ENCODE measurements around the gene GRID2.

GRID2 gene

GRCh38 chr4:92339676-92340075 lies 35.9 kb downstream of the GRID2 start:
- H2AFZ ChIP-seq (ENCODE audit: insufficient read depth, low read length, poor library complexity): no peak overlapping the region
- no peaks in the 10 kb centered on the region for H3K36me3 ChIP-seq (ENCODE audit: control insufficient read depth in 1 of 2, insufficient read depth in 2 of 2, low read length in 2 of 2)
- no peak overlapping the region for H2BK5ac ChIP-seq (ENCODE audit: low read depth, low read length, poor library complexity)
- no peak overlapping the region for H2BK120ac ChIP-seq (ENCODE audit: insufficient read depth, low read length, poor library complexity)
- no peaks in the 10 kb centered on the region for H3K79me2 ChIP-seq (ENCODE audit: control insufficient read depth, insufficient read depth, low read length, poor library complexity)
- no peak overlapping the region for H3K14ac ChIP-seq (ENCODE audit: low read length)
- H3K9ac ChIP-seq (ENCODE audit: low read length): no peak overlapping the region
- no peak overlapping the region for H3K4me3 ChIP-seq (ENCODE audit: low read depth, low read length)
- no peaks in the 10 kb centered on the region for H3K9me3 ChIP-seq (ENCODE audit: insufficient read depth, low read depth, low read length)
- no peak overlapping the region for H2AK5ac ChIP-seq (ENCODE audit: low read length)
- no peak overlapping the region for H3K18ac ChIP-seq (ENCODE audit: low read length)
- no peaks in the 10 kb centered on the region for H3K27me3 ChIP-seq (ENCODE audit: insufficient read depth, low read length)
- WGBS (ENCODE audit: extremely low coverage, insufficient coverage, insufficient read length): no CpG with 5 or more reads among the region's 4 CpGs
- H3K79me1 ChIP-seq (ENCODE audit: low read length): no peaks in the 10 kb centered on the region
- H4K12ac ChIP-seq (ENCODE audit: low read depth, low read length): no peak overlapping the region
- H3K23ac ChIP-seq (ENCODE audit: low read length): no peak overlapping the region
- no peak overlapping the region for H3K4ac ChIP-seq (ENCODE audit: low read depth, low read length)
- H3K4me2 ChIP-seq (ENCODE audit: low read length): no peak overlapping the region
- no peak overlapping the region for H4K91ac ChIP-seq (ENCODE audit: low read depth, low read length)
- H2BK12ac ChIP-seq (ENCODE audit: low read length): no peak overlapping the region
- no peaks in the 10 kb centered on the region for H3K4me1 ChIP-seq (ENCODE audit: control insufficient read depth in 1 of 2, insufficient read depth in 2 of 2, low read length in 2 of 2)
- H4K8ac ChIP-seq (ENCODE audit: low read depth, low read length): no peak overlapping the region
- H3K27ac ChIP-seq (ENCODE audit: low read depth, low read length): no peak overlapping the region
- DNase-seq: no peak

- no peak overlapping the region for H4K8ac ChIP-seq (ENCODE audit: low read depth, low read length)
- H3K4me3 ChIP-seq (ENCODE audit: low read depth, low read length): no peak overlapping the region
- no peak overlapping the region for H3K14ac ChIP-seq (ENCODE audit: low read length)
- no peaks in the 10 kb centered on the region for H3K36me3 ChIP-seq (ENCODE audit: control insufficient read depth in 1 of 2, insufficient read depth in 2 of 2, low read length in 2 of 2)
- no peak overlapping the region for H3K23ac ChIP-seq (ENCODE audit: low read length)
- no peaks in the 10 kb centered on the region for H3K4me1 ChIP-seq (ENCODE audit: control insufficient read depth in 1 of 2, insufficient read depth in 2 of 2, low read length in 2 of 2)
- no peak overlapping the region for H3K27ac ChIP-seq (ENCODE audit: low read depth, low read length)
- DNase-seq: no peak
- no peak overlapping the region for H4K12ac ChIP-seq (ENCODE audit: low read depth, low read length)
- H3K4me2 ChIP-seq (ENCODE audit: low read length): no peak overlapping the region
- H3K79me2 ChIP-seq (ENCODE audit: control insufficient read depth, insufficient read depth, low read length, poor library complexity): no peaks in the 10 kb centered on the region
- no peaks in the 10 kb centered on the region for H3K79me1 ChIP-seq (ENCODE audit: low read length)
- H4K91ac ChIP-seq (ENCODE audit: low read depth, low read length): no peak overlapping the region
- WGBS (ENCODE audit: extremely low coverage, insufficient coverage, insufficient read length): no CpG with 5 or more reads among the region's 3 CpGs
- no peaks in the 10 kb centered on the region for H3K27me3 ChIP-seq (ENCODE audit: insufficient read depth, low read length)
- no peak overlapping the region for H2AFZ ChIP-seq (ENCODE audit: insufficient read depth, low read length, poor library complexity)
- no peaks in the 10 kb centered on the region for H3K9me3 ChIP-seq (ENCODE audit: insufficient read depth, low read depth, low read length)
- no peak overlapping the region for H3K9ac ChIP-seq (ENCODE audit: low read length)
- H3K18ac ChIP-seq (ENCODE audit: low read length): no peak overlapping the region
- H2AK5ac ChIP-seq (ENCODE audit: low read length): no peak overlapping the region
- H3K4ac ChIP-seq (ENCODE audit: low read depth, low read length): no peak overlapping the region
- H2BK120ac ChIP-seq (ENCODE audit: insufficient read depth, low read length, poor library complexity): no peak overlapping the region
- no peak overlapping the region for H2BK5ac ChIP-seq (ENCODE audit: low read depth, low read length, poor library complexity)
- no peak overlapping the region for H2BK12ac ChIP-seq (ENCODE audit: low read length)
Measured at GRCh38 chr4:92344216-92344615, 40.5 kb downstream of the GRID2 start.

- Histone ChIP-seq H2BK12ac (ENCODE audit: low read length) (no peak overlapping the region), H3K4me1 (ENCODE audit: control insufficient read depth in 1 of 2, insufficient read depth in 2 of 2, low read length in 2 of 2) (no peaks in the 10 kb centered on the region), H3K27ac (ENCODE audit: low read depth, low read length) (no peak overlapping the region), H3K18ac (ENCODE audit: low read length) (no peak overlapping the region), H3K27me3 (ENCODE audit: insufficient read depth, low read length) (no peaks in the 10 kb centered on the region), H2BK5ac (ENCODE audit: low read depth, low read length, poor library complexity) (no peak overlapping the region), H3K79me1 (ENCODE audit: low read length) (no peaks in the 10 kb centered on the region), H3K79me2 (ENCODE audit: control insufficient read depth, insufficient read depth, low read length, poor library complexity) (no peaks in the 10 kb centered on the region), H4K8ac (ENCODE audit: low read depth, low read length) (no peak overlapping the region), H2AK5ac (ENCODE audit: low read length) (no peak overlapping the region), H2AFZ (ENCODE audit: insufficient read depth, low read length, poor library complexity) (no peak overlapping the region), H3K4me3 (ENCODE audit: low read depth, low read length) (no peak overlapping the region), H3K36me3 (ENCODE audit: control insufficient read depth in 1 of 2, insufficient read depth in 2 of 2, low read length in 2 of 2) (no peaks in the 10 kb centered on the region), H4K12ac (ENCODE audit: low read depth, low read length) (no peak overlapping the region), H4K91ac (ENCODE audit: low read depth, low read length) (no peak overlapping the region), H2BK120ac (ENCODE audit: insufficient read depth, low read length, poor library complexity) (no peak overlapping the region), H3K23ac (ENCODE audit: low read length) (no peak overlapping the region), H3K14ac (ENCODE audit: low read length) (no peak overlapping the region), H3K4me2 (ENCODE audit: low read length) (no peak overlapping the region), H3K9me3 (ENCODE audit: insufficient read depth, low read depth, low read length) (no peaks in the 10 kb centered on the region), H3K4ac (ENCODE audit: low read depth, low read length) (no peak overlapping the region), H3K9ac (ENCODE audit: low read length) (no peak overlapping the region)
- no CpG with 5 or more reads among the region's 3 CpGs for WGBS (ENCODE audit: extremely low coverage, insufficient coverage, insufficient read length)
- DNase-seq: no peak
Measured at GRCh38 chr4:92346289-92346688, 42.5 kb downstream of the GRID2 start.

- no peaks in the 10 kb centered on the region for H3K79me2 ChIP-seq (ENCODE audit: control insufficient read depth, insufficient read depth, low read length, poor library complexity)
- H2BK12ac ChIP-seq (ENCODE audit: low read length): no peak overlapping the region
- H3K27ac ChIP-seq (ENCODE audit: low read depth, low read length): no peak overlapping the region
- H2BK5ac ChIP-seq (ENCODE audit: low read depth, low read length, poor library complexity): no peak overlapping the region
- no peaks in the 10 kb centered on the region for H3K27me3 ChIP-seq (ENCODE audit: insufficient read depth, low read length)
- H3K36me3 ChIP-seq (ENCODE audit: control insufficient read depth in 1 of 2, insufficient read depth in 2 of 2, low read length in 2 of 2): no peaks in the 10 kb centered on the region
- DNase-seq: peak in 1 of 2 donors; percentile 46
- no peak overlapping the region for H2AK5ac ChIP-seq (ENCODE audit: low read length)
- no peak overlapping the region for H3K4me3 ChIP-seq (ENCODE audit: low read depth, low read length)
- no peak overlapping the region for H4K8ac ChIP-seq (ENCODE audit: low read depth, low read length)
- H4K91ac ChIP-seq (ENCODE audit: low read depth, low read length): no peak overlapping the region
- no peak overlapping the region for H3K4me2 ChIP-seq (ENCODE audit: low read length)
- H3K9ac ChIP-seq (ENCODE audit: low read length): no peak overlapping the region
- no peak overlapping the region for H3K18ac ChIP-seq (ENCODE audit: low read length)
- H3K23ac ChIP-seq (ENCODE audit: low read length): no peak overlapping the region
- H2AFZ ChIP-seq (ENCODE audit: insufficient read depth, low read length, poor library complexity): no peak overlapping the region
- H4K12ac ChIP-seq (ENCODE audit: low read depth, low read length): no peak overlapping the region
- no peaks in the 10 kb centered on the region for H3K9me3 ChIP-seq (ENCODE audit: insufficient read depth, low read depth, low read length)
- no peak overlapping the region for H3K4ac ChIP-seq (ENCODE audit: low read depth, low read length)
- H3K4me1 ChIP-seq (ENCODE audit: control insufficient read depth in 1 of 2, insufficient read depth in 2 of 2, low read length in 2 of 2): no peaks in the 10 kb centered on the region
- H3K14ac ChIP-seq (ENCODE audit: low read length): no peak overlapping the region
- no peak overlapping the region for H2BK120ac ChIP-seq (ENCODE audit: insufficient read depth, low read length, poor library complexity)
- H3K79me1 ChIP-seq (ENCODE audit: low read length): no peaks in the 10 kb centered on the region
- no CpG with 5 or more reads among the region's 2 CpGs for WGBS (ENCODE audit: extremely low coverage, insufficient coverage, insufficient read length)
Measured at GRCh38 chr4:92357966-92358365, 54.2 kb downstream of the GRID2 start.

Data from trophoblast cell (in vitro differentiated cells and primary cell).